Mammary microvascular endothelial cell (primary cell): Measurements from ENCODE around the gene UBXN2A. TPM values are rescaled to one million over a fixed set of nuclear protein-coding genes. Genes with fewer than 3 reads are reported as not detected.

Experiments used
- total RNA-seq: library from RNA; depleted of rRNA; stranded (reverse); fragments of >200 nt; gene quantifications from 2 replicates; pipeline ENCODE4 v1.2.3, GENCODE V29; 2015

The UBXN2A gene, protein sequence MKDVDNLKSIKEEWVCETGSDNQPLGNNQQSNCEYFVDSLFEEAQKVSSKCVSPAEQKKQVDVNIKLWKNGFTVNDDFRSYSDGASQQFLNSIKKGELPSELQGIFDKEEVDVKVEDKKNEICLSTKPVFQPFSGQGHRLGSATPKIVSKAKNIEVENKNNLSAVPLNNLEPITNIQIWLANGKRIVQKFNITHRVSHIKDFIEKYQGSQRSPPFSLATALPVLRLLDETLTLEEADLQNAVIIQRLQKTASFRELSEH
- 9.9 and 17.1 TPM in 2 replicates for total RNA-seq

DNA sequence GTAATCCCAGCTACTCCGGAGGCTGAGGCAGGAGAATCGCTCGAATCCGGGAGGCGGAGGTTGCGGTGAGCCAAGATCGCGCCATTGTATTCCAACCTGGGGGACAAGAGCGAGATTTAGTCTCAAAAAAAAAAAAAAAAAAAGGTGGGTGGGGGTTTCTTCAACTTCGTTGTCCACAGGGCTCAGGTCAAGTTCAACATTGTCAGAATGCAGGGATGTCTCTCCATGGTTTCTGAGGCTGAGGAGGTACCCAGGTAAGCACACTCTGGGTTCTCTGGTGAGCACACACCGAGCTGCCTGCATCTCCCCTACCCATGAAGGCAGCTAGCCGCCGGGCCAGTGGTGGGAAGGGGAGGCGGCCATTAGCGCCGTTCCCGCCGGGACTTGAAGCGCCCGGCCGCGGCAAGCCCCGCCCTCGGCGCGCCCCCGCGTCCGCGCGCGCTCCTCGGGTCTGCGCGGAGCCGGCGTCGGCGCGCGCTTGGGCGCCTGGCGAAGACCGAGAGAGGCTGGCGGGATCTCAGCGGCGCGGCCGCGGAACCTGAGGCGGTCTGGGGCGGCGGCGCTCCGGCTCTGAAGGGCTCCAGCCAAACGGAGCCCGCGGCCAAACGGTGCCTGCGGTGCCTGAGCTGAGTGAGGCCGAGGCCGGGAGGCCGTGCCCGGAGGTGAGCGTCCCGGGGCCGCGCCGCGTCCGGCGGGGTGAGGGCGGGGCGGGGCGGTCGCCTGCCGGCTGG is at the start of gene UBXN2A:
Gene UBXN2A, plus strand, starts transcription at position 477 of the 731 bp plus-strand sequence. CDS start 17,852 bp downstream, outside the sequence.

DNA sequence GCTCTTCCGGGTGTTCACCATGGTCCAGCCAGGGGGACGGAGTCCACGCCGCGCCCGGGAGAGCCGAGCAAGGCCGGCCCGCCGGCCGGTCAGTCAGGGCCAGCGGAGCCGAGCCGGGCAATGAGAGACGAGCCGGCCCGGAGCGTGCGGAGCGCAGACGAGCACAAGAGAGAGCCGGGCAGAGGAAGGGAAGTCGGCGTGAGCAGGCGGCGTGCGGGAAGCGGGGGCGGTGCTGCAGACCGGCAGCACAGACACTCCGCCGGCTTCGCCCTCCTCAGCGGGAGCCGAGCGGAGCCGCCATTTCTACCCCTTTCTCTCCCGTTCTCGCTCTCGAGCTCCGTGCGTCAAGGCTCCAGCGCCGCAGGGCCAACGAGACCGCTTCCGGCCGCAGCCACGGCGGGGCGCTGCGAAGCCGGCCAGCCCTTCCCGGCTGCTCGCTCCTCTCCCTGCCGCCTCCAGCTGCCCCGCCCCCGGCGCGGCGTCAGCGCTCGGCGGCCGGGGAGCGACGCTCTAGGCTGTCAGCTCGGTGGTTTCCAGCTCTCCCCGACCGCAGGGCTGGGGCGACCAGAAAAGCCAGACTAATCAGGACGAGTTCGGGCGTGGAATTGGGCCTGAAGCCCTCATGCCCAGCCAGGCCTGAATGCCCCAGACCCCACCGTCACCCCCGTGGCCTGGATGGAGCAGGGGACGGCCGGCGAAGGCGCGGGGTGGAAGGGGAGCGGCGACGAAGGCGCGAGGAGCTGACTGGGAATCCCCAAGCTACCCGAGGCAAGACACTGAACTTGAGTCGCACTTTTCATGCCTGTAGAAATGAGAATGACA is 13.3 kb upstream of the UBXN2A start, which contains the start of gene ATAD2B:
Gene ATAD2B, minus strand, starts transcription at position 374 of the 822 bp plus-strand sequence. Its CDS starts 353 bp downstream, at position 21.

DNA sequence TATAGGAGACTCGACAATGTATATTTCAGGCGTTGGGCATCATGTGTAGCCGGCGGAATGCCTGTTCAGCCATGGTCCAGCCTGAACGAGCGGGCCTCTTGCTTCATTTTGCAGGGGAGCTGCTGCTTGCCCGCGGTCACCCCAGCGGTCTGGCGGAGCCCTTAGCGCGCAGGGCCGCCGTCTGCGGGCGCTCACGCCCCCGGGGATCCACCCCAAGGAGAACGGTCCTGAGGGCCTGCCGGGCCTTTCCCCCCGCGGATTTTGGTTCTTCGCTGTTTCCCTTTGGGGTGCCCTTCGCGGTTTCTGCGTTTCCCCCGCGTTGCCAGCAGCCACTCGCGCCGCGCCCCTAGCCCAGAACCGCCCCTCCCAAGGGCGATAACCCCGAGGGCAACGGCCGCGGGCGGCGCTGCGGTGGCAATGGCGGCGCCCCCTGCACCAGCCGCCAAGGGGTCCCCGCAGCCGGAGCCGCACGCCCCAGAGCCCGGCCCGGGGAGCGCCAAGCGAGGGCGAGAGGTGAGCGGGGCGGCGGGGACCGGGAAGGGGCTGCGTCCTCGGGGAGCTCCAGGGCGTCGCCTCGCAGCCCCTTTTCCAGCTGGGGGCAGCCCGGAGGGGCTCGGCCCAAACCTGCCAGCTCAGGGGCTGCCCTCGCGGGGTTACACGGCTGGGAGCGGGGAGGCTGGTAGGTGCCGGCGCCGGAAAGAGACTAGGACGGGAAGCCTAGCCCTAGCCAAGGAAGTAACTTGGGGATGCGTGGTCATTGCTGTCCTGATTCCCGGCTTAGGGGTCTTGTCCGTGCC is 69.6 kb downstream of the UBXN2A start, which contains the start of gene MFSD2B:
Gene MFSD2B, plus strand, starts transcription at position 406 of the 797 bp plus-strand sequence. Its CDS starts 12 bp downstream, at position 418.

DNA sequence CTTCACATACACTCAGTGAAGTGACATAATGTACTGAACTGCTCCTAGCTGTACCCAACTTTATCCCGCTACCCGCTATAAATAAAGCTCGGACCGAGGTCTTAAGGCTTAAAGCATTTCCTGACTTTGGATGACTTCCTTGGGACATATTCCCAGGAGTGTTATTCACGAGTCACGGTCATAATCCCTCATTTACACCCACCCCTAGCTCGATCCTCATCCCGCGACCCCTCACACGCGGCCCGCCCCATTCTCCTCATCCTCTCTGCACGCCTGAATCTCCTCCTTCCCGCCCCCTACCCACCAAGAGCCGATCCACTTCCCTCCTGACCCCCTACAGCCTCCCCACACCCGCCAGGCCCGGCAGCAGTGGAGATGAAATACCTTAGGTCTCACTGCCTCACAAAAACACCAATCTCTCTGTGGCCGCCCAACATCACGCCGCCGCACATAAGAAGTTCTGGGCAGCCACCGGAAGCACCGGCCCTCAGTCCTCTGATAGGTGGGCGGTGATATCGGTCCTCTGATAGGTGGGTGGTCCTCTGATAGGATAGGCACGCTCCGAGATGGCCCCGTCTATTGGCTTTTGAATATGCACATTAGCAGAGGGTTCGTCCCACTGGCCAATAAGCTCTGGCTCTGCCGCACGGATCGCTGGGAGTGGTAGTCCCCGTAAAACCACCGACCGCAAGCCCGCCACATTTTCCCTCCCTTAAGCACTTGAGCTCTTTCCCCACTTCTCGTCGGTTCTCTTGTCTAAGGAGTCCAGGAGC is 106.9 kb downstream of the UBXN2A start, which contains the start of gene WDCP:
Gene WDCP, minus strand, starts transcription at position 462 of the 773 bp plus-strand sequence. CDS start 7,897 bp downstream, outside the sequence.

DNA sequence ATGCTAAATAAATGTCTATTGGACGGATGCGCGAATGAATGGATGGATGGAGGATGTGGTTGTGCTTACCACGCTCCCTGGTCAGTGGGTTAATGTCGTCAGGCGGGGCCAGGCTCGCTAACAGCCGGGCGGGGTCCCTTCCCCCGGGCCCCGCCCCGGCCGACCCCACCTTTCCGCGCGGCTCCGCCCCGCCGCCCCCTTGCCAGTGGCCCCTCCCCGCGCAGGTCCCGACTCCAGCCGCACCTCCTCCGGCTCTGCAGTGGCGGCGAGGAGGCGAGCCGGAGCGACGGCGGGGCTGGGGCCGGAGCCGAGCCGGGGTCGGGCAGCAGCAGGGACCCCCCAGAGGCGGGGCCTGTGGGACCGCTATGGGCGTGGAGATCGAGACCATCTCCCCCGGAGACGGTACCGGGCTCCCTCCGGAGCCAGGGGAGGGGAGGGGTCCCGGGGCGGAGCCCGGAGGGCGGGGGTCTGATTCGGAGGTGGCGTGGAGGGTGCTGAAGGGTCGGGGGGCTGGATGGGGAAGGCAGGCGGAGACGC is 109.3 kb downstream of the UBXN2A start, which contains the start of gene FKBP1B:
Gene FKBP1B, plus strand, starts transcription at position 257 of the 537 bp plus-strand sequence. Its CDS starts 109 bp downstream, at position 366.

Other genes starting within 250 kb of the UBXN2A start
- gene ATAD2B, start 13.3 kb upstream of the UBXN2A start, total RNA-seq = 4.7 and 5.1 TPM in 2 replicates
- 0.20 and 0.59 TPM in 2 replicates for gene MFSD2B, start 69.6 kb downstream of the UBXN2A start, total RNA-seq
- gene WDCP, start 106.9 kb downstream of the UBXN2A start, total RNA-seq = 10.6 and 12.1 TPM in 2 replicates
- gene FKBP1B, start 109.3 kb downstream of the UBXN2A start, total RNA-seq = 15.6 and 21.6 TPM in 2 replicates
- gene SF3B6, start 135.9 kb downstream of the UBXN2A start, total RNA-seq = 196 and 209 TPM in 2 replicates
- gene TP53I3, start 144.4 kb downstream of the UBXN2A start, total RNA-seq = 114 and 133 TPM in 2 replicates
- 0.69 TPM in 1 of 2 replicates, not detected in the other for gene PFN4, start 182.9 kb downstream of the UBXN2A start, total RNA-seq
- 1.1 and 2.0 TPM in 2 replicates for gene FAM228B, start 183.0 kb downstream of the UBXN2A start, total RNA-seq
- 0.07 and 2.4 TPM in 2 replicates for gene FAM228A, start 234.6 kb downstream of the UBXN2A start, total RNA-seq